Ramos (cell line): ENCODE data around the gene CLDN8.

Experiments used
- in situ Hi-C: fragments of 300-500 bp; cut with MboI; formaldehyde crosslinking; loops from one replicate; pipeline ENCODE4 v1.14.3; 2022; ENCODE audit warnings: low sequenced_read_pairs; ENCODE audit not compliant: unreplicated experiment

CLDN8 gene

DNA sequence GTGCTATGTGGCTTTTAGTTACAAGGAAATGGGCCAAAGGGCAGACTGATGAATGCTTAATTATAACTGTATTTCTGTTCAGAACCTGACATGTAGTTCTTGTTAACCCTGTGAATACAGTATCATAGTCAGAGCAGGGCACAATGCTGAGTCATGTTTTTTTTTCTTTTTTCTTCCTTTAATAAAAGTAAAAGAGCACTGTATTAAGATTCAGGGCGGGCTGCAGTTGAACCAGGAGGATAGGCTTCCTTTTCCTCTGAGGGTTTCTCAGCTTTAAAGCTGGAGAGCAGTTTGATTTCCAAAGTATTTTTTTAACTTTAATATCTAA is 8.7 kb downstream of the CLDN8 start:
- in situ Hi-C loops, result no loop called here

DNA sequence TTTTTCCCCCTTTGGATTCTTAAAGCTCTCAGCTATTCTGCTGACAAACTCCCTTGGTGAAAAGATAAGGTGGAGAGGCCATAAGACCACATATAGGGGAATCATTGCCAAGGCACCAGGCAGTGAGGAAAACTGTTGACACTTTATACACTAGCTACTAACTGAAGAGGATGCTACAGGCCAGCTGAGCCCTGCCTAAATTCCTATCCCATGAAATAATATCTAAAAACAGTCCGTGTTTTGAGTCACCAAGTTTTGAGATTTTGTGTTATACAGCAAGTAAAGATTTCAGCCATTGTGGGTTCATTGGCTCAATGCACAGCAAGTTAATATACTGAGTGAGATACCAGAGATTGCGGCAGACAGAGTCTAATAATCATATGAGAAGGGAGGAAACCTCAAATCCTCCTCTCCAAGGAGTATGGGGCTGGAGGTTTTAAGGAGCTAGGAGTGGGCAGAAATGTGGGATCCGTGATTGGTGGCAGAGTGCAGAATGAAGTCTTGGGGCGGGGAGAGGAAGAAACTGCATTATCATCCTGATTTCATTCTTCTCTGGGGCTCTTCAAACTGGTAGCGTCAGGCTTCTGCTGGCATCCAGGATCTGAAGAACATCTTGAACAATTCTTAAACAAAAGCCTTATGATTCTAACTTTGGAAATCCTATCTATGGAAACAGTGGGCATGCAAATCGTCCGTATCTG is 9.2 kb downstream of the CLDN8 start:
- in situ Hi-C loops, result no loop called here

DNA sequence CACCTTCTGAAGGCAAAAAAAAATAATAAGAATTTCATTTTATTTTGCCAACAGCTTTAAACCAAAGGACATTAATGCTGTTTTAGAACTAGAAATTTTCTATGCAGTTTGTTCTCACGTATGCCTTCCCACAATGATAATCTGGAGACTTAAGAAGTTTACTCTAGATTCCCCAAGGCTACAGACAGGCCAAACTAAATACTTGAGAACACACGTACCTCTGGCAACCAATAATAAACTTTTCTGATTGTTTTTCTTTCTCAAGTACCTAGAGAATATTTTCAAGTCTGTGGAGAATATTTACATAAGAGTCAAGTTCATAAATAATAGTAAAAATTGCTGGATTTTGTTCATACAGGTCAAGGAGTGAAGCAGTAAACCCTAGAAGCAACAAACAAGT is 15.9 kb downstream of the CLDN8 start:
- in situ Hi-C loops, result no loop called here

DNA sequence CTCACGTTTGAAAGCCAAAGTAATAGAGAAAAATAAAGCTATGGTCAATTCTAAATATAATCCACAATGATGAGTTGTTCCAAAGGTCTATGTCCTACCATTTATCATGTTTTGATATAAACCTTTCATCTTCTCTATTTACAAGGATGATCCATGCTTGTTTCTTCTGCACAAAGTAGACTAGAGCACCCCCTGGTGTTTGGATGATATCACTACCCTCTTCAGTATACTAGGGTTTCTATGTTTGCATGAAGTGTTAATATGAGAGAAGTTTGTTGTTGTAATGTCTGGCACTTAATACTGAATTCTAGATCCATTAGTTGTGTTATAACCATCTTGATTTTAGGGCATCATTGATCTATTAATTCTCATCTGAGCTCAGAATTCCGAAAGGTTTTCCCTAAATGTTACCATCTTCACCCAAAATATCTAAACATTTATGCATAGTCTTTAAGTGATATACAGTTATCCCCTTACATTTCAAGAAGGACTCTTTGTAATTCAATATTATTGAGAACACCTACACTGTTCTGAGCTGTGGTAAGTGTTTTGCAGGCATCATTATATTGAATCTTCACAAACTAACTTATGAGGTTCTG is 21.1 kb downstream of the CLDN8 start:
- in situ Hi-C loops, result no loop called here

DNA sequence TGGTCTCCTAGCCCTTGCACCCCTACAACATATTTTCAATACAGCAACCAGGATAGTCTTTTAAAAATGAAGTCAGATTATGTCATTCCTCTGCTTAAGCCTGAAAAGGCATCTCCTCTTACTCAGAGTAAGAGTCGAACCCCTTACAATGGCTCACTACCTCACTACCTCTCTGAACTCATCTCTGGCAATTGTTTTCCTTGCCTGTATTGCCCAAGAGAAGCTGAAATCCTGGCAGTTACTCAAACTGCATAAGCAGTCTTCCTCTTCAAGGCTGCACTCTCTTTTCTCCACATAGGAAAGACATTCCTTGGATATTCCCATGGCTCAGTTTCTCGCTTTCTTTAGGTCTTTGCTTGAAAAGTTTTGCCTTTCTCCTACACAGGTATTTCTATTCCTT is 22.7 kb downstream of the CLDN8 start:
- in situ Hi-C loops, result no loop called here

DNA sequence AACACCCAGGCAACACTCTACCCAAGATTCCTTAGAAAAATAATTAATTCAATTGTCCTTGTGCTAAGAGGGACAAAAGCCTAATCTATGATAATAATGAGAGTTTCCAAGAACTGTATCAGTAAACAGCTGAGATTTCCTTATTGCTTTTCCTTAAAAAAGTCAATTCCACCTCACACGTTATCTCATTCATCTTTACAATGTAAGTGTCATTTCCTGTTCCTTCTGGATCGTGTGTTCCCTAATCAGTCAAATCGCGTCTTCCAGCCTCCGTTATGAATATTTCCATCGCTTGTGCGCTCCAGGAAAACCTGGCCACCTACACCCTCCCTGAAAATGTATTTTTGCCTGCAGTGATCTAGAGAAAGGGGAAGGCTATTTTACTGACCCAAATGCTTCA is 25.3 kb downstream of the CLDN8 start:
- in situ Hi-C loops, result no loop called here

DNA sequence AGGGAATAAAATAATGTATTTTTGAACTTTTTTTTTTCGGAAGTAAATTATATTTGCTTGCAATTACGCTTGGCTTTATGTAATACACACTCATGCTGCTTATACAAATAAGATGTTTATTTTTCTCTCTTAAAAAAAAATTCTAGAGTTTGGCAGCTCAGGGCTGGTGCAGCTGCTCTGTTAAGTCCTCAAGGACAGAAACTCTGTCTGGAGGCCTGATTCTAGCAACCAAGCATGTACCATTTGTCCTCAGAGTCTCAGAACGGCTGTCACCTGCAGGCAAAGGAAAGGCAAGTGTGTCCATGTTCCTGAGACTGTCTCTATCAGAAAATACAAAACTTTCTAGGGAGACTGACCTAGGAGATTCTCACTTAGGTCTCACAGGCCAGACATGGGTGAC is 26.1 kb downstream of the CLDN8 start:
- in situ Hi-C loops, result no loop called here

DNA sequence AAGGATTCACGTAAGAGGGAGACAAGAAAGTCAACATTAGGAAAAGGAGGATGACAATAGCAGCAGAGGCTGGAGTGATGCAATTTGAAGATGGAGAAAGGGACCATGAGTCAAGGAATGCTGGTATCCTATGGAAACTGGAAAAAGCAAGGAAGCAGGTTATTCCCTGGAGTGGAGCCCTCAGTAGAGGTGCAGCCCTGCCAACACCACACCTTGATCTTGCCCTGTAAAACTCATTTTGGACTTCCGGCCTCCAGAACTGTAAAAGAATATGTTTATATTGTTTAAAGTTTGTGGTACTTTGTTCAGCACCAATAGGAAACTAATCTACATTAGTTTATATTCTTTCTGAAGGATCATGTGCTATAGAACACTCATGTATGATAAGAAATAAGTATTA is 29.7 kb downstream of the CLDN8 start:
- in situ Hi-C loops, result no loop called here

DNA sequence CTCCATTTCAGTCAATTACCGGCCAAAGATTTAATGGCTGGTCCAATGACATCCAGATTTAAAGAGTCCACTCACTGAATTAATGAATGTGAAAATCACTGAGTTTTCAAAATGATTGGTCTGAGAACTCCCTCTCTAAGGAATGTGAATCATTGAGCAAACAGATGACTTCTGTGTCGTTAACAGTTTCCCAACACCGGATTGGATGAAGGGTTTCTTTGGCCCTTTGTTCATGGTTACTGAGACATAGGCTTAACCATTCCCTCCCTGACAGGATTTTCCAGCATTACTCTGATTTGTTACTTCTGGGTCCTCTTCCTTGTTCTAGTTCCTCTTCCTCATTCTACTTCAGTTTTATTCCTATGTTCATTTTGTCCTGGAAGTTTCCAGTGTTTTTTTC is 47.8 kb downstream of the CLDN8 start:
- in situ Hi-C loops, result no loop called here

DNA sequence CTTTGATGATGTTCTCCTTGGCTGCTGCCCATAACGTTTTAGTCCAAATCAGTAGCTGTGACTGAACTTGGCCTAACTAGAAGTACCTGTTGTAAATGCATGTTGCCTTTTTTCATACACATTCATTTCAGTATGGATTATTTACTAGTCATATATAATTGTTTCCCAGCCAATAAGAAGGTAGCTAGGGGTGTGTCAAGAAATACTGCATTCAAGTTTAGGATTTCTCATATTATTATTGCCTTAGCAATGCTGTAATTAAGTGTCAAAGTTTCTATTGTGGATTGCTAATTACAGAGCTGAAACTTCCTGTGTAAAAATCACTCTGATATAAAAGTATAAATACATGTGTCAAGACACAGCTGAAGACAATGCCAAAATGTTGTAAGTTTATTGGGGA is 49.2 kb downstream of the CLDN8 start, which contains the start of gene CLDN17:
TSS of gene CLDN17 (minus strand) at position 101 of the 400 bp plus-strand sequence. CDS start 188 bp downstream, outside the sequence.
- in situ Hi-C loops, result no loop called here

DNA sequence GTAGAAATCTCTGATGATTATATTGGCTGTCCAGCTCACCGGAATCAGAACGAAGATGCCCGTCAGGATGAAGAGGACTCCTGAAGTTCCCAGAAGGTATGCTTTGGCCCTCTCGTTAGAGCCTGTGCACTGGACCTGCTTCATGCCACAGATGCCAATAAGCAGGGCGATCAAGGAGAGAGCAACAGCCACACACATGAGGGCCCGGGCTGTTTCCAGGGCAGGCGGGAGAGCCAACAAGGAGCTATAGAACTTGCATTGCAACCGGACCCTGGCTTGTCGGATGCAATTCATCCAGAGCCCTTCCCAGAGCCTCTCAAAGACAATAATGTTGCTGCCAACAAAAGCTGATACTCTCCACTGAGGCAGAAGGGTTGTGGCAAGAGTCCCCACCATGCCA is 49.7 kb downstream of the CLDN8 start:
- in situ Hi-C loops, result no loop called here

DNA sequence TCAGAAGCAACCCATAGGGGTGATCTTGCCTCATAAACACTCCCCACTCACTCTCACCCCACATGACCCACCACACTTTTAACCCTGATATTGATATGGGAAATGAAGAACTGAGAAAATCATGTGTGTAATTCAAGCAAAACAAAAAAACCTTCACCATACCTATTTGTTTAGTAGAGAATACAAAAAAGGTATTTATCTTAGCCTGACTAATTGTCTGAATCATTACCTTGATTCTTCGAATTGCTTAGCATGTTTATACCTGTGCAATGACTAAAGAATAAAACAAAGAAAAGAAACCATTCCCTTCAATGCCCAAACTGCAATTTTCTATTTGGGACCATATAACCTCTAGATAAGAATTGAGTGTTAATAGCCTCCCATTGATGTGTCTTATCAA is 51.1 kb downstream of the CLDN8 start:
- in situ Hi-C loops, result no loop called here
